NCI-H1436 treated with DMSO at 0.1 percent for 48 hours (cell line): ENCODE results near the gene HOXC12.

Experiments
- DNase-seq: peaks from one replicate; lab custom pipeline; 2025; lab: John Stamatoyannopoulos, UW

Gene HOXC12

DNA sequence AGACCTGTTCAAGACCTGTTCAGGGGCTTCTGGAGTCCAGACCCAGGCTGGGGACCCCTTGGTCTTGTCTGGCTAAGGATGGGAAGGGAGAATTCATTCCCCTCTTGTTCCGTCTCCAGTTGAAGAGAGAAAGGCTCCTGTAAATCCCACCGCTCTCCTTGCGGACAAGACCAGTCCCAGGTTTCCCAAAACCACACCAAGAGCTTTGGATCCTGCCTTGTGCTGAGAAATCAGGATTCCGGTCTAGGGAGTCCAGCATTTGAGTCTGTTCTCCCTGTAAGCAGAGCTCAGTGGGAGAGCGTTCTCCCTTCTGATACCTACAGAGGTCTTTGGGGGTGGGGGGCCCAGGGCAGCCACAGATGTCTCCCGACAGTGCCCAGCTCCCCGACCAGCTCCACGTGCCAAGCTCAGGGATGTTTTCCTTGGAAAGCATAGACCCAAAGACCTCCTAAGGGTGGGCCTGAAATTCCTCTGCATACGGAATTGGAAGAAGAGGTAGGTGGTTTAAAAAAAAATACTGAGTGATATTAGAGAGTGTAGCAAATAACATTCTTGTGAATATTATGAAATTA is 14.2 kb upstream of the HOXC12 start:
- no peak for DNase-seq

DNA sequence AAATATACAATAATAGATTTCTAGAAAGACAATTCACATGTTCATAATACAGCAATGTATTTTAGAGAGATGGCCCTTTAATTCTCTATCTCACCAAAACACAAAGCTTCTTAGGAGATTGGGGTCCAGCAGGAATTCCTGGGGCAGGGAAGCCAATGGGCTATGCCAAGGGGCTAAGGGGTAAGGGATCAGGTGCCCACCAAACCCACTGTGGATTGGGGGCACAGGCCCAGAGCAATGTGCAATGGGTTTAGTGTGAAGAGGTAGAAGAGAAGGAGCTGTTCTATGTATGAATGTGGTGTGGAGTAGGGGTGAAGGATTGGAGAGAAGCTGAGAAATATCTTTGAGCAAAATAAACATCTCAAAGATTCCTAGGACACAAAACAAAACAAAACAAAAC is 13.5 kb upstream of the HOXC12 start:
- DNase-seq, result no peak

DNA sequence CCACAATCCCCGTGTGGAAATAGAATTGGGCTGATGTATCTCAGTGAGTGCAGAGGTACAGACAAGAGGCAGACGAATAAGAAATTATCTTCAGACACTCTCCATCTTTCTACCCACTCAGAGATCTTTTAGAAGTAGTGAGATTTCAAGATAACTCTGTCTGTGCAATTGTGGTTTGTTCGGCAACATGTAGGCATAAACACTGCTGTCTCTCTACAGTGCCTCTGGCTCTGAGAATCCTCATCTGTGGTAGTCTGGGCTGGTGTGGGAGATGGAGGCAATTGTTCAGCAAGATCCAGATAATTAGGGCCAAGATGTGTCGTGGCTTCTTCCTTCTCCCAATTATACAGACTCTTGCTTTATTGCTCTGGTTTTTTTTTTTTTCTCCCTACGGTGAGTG is 13.0 kb upstream of the HOXC12 start:
- no peak for DNase-seq

DNA sequence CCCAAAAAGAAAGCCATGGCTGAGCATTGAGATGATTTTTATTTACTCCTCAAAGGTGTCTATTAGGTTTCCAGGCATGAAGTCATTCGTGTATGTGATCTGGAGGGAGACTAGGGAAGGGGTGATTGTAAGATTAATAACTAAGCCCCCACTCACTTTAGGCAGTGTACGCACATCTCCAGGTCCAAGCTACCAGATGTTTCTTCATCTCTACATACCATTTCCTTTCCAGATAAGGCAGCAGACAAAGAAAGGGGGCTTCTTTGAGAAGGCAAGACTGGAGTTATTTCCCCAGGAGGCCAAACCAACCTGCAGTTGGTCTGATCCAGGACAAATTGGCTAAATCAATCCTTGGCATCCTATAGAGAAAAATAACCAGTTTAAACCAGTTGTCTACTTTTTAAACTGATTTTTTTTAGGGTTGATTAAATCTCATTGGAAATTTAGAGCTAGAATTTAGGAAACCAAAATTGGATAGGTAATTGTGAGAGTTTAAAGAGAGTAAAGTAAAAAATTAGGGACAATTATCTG is 12.2 kb upstream of the HOXC12 start:
- DNase-seq, result no peak

DNA sequence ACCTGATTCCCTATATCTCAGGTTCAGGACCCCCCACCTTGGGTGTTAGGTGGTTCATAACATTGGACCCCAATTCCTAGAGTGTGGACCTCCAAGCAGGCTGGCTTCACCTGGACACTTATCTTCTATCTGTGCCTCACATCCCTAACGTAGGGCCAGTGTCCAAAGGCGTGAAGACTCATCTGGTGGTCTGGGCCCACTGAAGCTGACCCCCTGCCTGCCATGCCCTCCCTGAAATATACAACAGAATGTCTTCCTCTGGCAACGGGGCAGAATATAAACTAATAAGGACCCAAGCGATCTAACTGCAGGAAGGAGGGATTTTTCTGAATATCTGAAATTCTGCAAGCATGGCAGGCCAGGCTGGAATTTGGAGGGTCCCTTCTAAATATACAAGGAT is 10.5 kb upstream of the HOXC12 start:
- DNase-seq, result no peak

DNA sequence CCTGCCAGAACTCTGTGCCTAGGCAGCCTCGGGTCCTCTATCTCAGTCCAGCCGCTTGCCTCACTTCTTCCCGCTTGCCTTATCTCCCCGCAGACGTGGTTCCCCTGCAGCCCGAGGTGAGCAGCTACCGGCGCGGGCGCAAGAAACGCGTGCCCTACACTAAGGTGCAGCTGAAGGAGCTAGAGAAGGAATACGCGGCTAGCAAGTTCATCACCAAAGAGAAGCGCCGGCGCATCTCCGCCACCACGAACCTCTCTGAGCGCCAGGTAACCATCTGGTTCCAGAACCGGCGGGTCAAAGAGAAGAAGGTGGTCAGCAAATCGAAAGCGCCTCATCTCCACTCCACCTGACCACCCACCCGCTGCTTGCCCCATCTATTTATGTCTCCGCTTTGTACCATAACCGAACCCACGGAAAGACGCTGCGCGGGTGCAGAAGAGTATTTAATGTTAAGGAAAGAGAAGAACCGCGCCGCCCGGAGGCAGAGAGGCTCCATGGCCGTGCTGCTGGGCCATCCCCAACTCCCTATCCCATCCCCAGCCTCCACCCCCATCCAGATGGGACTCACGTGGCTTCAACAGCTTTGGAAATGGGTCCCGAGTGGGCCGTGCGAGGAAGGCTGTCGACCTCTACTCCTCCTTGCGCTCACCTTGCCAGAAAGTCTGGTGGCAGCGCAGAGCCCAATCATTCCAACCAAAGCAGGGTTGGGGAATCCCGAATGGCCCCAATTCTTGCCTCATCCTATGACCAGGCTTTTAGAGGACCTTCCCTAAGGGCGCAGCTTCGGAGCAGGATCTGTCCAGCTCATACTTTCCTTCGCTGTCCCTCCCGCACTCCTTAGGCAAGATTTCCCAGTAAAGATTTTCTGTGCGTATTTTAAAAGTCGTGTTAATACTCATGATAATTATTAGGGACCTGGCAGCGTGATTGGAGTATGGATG is 9.5 kb upstream of the HOXC12 start:
- no peak for DNase-seq

DNA sequence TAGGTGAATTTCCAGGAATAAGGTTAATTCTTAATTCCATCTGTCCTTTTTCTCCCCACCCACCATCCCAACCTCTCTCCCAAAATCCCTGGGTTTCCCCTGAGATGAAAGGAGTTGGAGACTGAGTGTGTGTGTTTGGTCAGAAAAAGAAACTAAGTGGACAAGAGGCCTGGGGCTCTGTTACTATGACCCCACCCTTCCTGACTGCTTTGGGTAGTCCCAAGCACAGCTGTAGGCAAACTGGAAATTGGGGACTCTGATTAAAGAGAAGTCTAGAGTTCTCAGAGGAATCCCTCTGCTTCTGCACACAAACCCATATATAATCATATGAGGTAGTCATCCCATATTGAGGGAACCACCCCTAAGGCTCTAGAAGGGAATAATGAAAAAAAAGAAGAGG is 7.0 kb upstream of the HOXC12 start:
- DNase-seq, result no peak

DNA sequence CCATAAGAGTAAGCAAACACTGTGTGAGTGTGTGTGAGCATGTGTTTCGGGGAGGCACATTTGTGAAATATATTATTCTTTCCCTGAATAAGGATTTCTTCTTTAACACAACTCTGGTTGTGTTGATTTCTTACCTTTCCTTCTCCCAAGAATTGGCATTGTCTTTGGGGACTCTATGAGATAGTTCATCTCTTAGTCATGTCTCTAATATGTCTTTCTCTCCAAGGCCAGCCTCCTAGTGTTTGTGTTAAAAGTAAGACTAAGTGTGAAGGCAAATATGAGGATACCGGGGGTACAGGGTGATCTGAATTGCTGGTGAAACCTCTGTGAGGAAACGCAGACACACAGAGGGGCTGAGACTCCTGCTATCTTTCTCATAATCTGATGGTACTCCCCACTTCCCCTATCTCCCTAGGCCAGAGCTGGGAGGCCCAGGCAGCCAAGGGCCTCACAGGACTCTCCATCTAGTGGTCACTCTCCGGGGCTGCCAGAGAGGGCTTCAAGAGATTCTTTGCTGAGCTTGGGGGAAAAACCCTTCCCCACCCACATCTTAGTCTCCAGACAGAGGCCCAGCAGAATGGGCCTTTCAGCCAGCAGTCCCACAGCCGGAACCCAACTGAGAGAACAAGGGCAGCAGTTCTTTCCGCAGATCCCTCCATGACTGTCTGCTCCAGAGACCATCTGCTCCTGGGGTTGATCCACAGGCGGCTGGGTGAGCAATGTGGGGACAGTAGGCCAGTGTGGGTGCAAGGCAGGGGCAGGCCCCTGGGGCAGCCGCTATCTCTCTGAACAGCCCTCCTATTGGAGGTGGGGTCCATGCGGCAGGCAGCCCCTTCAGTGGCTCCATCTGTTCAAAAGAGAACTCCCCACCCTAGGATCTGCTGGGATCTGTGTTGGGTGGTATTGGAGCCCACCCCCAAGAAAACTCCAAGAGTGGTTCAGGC is 5.8 kb upstream of the HOXC12 start:
- DNase-seq, result no peak

DNA sequence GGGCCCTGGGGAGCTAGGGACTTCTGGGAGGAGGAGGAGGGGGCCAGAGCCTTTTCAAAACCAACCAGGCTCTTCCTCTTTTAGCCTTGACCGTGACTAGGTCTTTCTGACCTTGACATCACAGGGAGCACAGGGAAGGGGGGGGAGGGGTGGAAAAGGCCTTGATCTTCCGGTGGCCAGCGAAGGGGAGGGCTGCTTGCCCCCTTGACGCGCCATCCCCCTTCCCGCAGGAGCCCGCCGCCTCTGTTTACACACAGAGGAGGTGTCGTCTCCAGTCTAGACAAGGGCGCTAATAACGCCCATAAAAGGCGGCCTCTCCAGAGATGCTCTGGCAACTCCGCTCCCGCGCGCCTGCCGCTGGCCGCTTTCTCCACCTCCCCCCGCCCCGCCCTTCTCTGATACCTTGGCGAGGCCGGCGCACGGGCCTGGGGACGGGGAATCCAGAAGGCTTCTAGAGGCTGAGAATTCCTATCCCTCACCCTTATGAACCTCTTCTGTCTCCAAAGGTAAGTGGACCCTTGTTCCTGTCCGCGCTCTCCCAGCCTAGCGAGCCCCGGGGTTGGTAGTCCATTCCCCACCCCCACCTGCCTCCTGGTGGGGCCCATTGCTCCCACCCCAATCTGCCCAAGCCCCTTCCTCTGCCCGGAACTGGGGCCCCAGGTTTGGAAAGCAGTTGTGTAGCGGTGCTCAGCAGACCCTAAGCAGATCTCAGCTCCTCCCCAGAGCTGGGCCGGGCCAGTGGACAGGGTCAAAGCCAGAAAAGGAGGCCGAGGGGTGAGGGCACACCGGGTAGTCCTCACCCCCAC is 4.9 kb upstream of the HOXC12 start:
- no peak for DNase-seq

DNA sequence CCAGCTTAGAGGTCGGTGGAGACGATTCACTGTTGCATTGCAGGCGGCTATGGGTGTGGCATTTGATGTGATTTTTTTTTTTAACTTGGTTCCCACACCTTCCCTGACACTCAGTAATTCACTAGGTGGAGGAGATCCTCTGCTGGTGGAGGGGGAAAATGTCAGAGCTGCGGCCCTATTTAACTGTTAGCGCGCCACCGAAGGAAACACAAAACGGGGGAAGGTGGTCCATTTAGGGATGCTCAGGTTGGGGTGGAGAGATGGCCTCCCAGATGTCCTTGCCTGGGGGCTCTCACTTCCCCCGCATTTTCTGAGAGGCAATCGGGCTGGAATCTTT is 4.3 kb upstream of the HOXC12 start:
- DNase-seq, result no peak

DNA sequence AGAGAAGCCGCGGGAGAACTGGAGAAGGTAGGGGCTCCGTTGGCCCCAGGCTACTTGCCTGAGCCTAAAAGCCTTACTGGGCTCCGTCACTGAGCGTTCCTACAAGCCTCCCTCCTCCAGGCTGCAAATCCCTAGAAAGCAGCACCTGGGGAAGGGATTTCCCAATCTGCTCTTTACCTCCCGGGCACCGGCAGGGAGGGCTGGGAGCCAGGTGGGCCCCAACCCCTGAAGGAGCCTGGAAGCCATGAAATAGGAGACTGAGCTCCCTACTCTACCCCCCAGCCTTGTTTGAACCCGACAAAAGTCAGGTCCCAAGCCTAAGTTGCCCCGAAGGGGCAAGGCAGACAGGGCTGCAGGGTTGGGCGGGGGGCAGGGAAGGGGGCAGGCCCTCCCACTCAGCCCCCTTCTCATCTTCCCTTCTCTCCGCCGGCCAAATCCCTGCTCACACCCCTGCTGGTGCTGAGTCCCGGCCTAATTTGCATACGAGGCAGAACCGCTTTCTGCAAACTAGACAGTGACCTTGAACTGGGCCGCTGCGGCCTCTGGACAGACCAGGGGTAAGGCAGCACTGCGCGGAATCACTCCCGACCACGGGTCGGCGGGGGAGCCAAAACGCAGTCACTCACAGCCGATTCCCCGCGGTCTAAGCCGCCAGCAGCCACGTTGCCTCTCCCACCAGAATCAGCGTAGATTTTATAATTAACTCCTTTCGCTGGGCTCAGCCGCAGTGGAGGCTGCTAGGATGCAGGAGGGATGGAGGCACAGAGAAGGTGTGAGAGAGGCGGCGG is 3.7 kb upstream of the HOXC12 start:
- DNase-seq, result no peak

DNA sequence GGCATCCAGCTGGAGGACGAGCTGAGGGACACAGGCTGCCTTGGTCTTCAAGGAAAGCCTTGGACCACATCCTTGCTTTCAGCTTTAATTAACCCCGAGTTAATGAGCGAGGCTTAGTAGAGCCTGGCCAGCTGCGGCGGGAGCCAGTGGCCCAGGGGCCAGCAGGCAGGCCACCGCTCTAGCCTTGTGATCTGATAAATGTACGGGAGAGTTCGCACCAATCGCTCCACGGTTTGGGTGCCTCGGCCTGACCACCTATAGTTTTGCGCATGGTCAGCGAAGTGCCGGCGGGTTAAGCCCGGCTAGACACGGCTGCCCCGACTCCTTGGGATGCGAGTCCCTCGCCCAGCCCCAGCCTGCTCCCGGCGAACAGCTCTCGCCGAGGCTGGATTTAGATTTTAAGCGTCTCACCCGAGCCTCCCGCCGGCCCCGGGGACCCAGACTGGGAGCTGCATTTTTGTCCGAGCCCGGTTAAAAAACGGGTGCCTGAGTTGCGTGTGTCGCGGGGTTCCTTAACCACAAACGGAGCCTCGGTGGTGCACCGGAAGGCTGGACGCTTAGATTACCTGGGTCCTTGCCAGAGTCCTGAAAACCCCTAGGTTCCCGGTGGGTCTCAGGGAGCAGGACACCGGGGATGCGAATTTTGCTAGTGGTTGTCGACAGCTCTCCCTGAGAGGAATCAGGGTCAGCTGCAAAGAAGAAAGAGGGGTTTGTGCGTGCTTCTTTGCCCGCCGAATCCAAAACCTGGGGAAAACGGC is 2.9 kb upstream of the HOXC12 start:
- DNase-seq, result no peak

DNA sequence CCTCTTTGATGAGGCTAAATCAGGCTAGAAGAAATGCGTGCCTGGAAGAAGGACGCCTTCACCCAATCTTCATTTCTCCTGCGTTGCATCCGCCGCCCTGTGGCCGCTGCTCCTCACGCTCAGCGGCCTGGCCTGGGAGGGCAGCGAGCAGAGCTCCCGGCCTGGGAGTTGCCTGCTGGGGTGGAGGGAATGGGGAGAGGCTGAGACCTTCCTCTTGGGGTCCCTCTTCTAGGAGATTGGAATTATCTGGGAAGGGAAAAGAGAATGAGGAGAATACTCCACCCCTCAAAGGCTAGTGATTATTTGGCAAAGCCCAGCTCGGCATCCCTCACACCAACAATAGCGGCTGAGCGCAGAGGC is 2.4 kb upstream of the HOXC12 start:
- no peak for DNase-seq

DNA sequence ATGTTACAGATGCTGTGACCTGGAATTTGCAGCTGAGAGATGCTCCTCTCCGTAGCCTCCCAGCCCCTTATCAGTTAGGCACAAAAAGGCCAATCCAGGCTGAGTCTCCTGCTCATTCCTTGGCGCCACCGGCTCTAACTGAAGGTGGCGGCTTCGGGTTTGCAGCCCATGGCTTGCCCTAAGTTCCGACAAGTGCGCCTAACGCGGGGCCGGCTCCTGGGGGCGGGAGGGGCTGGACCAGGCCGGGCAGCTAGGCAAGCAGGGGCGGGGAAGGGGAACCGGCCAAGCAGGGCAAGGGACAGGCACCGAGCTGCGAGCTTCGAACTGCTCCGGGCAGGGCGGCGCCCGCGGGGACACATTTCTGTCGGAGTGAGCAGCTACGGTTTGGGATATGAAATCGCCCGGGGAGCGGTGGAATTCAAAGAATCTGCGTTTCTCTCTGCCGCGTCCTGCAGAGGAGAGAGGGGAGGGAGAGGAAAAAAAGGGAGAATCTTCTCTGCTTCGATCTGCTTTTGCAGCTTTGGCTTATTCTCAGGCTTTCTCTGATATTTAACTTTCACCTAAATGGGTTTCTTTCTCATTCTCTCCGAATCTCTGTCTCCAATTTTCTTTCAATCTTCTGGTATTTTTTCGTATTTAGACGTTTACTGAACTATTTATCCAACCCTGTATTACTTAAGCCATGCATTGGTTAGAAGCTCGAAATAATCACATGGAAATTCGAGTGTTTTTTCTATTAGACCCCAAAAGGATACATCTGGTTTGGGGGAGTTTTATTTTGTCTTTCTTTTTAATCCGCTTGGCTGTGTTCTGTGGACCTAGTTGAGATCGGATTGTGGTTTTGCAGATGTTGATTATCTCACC is 1.6 kb upstream of the HOXC12 start:
- no peak for DNase-seq

DNA sequence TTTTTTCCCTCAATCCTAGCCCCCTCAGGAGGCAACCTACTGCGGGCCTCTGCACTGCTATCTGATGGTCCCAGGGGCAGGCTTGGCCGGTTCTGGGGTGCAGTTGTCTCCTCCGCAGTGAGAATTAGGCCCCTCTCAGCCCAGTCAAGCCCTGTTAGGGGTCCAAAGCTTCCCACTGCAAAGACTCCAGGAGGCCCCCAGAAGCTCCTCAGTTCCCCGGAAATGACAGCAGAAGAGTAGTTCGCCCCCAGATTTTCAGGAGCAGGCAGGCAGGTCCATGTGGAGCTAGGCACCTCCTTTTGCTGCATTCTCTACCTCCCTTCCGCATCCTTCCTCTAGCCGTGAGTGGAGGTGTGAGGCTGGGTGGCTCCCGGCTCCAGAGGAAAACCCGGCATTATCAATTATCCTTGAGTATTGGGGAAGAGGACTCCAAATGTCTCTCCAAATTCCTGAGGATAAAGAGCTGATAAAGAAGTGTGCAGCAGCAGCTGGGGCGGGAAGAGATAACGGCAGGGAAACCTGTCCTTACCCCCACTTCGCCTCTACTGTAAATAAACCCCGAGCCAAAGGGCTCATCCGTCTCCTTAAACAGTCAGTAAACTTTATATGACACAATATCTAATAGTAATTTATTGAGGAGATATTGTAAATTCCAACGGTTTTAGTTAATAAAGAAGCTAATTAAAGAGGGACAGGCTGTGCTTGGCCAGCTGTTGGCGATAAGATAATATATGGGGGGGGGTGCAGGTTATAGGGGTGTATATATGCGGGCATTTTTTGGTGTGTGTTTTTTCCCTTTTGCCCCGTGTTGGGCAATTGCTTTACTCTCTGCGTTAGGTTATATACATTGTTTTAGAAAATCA is 641 bp upstream of the HOXC12 start:
- no peak for DNase-seq

DNA sequence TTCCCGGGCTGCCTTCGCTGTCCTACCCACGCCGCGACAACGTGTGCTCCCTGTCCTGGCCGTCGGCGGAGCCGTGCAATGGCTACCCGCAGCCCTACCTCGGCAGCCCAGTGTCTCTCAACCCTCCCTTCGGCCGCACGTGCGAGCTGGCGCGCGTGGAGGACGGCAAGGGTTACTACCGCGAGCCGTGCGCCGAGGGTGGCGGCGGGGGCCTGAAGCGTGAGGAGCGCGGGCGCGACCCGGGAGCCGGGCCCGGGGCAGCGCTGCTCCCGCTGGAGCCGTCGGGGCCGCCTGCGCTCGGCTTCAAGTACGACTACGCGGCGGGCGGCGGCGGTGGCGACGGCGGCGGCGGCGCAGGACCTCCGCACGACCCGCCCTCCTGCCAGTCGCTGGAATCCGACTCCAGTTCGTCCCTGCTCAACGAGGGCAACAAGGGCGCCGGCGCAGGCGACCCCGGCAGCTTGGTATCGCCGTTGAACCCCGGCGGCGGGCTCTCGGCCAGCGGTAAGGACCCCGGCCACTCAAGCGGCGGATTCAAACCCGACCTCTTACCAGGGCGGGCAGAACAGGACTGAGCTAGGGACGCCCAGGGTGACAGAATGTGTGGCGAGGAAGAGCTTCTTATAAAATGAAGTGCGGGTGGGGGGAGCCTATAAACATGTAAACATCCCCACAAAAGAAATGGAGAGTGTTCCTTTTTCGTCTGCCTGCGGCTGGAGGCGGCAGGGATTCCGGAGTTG is 503 bp downstream of the HOXC12 start:
- DNase-seq, result no peak

DNA sequence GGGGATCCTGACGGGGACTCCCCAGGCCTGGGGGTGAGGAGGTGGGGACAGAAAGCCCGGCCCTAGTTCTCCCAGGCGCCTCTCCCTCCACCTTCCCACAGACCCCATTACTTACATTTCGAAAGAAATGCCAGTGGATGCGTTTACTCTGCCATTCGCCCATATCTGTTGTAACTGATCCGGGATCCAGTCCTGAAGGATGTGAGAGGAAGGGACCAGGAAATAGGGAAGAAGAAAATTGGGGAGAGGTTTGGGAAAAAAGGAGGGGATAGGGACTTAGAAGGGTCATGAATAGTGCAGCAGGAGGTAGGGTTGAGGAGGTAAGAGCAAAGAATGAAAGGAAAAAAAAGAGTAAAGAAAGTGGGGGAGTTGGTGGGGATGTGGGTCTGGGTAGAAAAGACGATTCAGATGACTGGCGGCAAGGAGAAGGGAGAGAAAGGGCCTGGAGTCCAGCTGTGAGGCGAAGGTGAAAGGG is 1.1 kb downstream of the HOXC12 start:
- DNase-seq, result no peak
